GM21390 (cell line): Measurements from ENCODE around the gene PCDH9.

Experiments
- ATAC-seq: cut with Tn5 transposase; IDR thresholded peaks from one replicate; pipeline ENCODE4 v1.9.1; 2021; ENCODE audit not compliant: unreplicated experiment

Gene PCDH9, protein sequence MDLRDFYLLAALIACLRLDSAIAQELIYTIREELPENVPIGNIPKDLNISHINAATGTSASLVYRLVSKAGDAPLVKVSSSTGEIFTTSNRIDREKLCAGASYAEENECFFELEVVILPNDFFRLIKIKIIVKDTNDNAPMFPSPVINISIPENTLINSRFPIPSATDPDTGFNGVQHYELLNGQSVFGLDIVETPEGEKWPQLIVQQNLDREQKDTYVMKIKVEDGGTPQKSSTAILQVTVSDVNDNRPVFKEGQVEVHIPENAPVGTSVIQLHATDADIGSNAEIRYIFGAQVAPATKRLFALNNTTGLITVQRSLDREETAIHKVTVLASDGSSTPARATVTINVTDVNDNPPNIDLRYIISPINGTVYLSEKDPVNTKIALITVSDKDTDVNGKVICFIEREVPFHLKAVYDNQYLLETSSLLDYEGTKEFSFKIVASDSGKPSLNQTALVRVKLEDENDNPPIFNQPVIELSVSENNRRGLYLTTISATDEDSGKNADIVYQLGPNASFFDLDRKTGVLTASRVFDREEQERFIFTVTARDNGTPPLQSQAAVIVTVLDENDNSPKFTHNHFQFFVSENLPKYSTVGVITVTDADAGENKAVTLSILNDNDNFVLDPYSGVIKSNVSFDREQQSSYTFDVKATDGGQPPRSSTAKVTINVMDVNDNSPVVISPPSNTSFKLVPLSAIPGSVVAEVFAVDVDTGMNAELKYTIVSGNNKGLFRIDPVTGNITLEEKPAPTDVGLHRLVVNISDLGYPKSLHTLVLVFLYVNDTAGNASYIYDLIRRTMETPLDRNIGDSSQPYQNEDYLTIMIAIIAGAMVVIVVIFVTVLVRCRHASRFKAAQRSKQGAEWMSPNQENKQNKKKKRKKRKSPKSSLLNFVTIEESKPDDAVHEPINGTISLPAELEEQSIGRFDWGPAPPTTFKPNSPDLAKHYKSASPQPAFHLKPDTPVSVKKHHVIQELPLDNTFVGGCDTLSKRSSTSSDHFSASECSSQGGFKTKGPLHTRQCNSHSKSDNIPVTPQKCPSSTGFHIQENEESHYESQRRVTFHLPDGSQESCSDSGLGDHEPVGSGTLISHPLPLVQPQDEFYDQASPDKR (N-terminal part only)

GRCh38 chr13:67229481-67230403 is at the start of gene PCDH9:
Gene PCDH9, minus strand, starts transcription at chr13:67230336. Its CDS starts 1,896 bp downstream, at chr13:67228440.
- peak; percentile 2 for ATAC-seq

DNA sequence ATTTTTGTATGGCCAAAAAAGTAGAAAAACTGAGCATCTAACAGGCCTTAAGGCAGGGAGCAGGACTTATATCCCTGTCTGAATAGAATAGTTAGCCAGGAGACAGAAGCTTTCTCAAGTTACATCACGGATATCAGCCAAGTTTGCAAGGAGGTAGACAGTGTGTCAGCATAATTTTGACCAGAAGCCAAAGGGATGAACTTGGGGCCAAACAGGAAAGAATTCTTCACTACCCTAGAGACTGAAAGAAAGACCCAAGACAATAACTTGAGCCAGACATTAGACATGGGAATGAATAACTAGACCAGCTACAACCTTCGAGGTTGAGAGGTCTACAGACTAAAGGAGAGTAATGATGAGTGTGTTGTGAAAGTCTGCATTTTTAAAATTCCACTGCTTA is 48.1 kb upstream of the PCDH9 start:
- no peak for ATAC-seq

DNA sequence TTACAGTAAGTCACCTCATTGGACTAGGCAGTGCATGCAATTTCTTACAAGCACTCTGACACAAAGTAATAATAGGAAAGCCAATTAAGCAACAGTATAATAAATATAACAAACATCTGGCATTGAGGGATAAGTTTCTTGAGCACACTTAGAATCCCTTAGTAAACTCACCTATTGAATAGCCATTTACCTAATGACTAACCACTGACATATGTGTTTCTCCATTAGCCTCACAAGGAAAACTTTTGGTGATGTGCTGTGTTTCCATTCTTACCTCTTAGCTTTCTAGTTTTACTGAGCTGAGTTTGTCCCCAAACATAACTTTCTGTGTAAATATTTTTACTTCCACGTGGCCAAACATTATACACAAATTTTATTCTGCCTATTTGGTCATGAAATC is 47.4 kb upstream of the PCDH9 start:
- ATAC-seq = no peak

- ATAC-seq = no peak
Measured at GRCh38 chr13:67275351-67275960, 45.3 kb upstream of the PCDH9 start.

DNA sequence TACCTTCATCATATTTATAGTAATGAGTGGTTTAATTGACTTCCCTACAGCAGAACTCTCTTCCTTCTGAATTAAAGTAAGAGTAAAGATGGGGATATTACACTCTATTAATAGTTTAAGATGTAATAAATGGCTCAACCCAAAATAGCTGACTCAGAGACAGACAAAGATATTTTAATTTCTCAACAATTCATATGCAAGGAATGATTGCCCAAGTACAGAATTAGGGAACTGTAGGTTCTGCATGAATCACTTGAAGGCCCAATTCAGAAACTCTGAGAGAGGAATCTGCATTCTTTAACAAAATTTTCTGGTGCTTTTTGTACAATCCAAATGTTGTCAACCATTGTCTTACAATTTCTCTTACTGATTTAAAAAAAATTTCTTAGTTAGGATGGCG is 42.9 kb upstream of the PCDH9 start:
- ATAC-seq = no peak

- ATAC-seq = no peak
Measured at GRCh38 chr13:67267136-67267535, 37.0 kb upstream of the PCDH9 start.

DNA sequence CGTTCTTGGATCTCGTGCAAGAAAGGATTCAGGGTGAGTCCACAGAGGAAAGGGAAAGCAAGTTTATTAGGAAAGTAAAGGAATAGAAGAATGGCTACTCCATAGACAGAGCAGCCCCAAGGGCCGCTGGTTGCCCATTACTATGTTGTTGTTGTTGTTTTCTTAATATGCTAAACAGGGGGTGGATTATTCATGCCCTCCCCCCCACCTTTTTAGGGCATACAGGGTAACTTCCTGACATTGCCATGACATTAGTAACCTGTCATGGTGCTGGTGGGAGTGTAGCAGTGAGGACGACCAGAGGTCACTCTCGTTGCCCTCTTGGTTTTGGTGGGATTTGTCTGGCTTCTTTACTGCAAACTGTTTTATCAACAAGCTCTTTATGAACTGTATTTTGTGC is 29.1 kb upstream of the PCDH9 start:
- ATAC-seq = no peak

- ATAC-seq = peak; percentile 54
Measured at GRCh38 chr13:67258482-67258881, 28.3 kb upstream of the PCDH9 start.

DNA sequence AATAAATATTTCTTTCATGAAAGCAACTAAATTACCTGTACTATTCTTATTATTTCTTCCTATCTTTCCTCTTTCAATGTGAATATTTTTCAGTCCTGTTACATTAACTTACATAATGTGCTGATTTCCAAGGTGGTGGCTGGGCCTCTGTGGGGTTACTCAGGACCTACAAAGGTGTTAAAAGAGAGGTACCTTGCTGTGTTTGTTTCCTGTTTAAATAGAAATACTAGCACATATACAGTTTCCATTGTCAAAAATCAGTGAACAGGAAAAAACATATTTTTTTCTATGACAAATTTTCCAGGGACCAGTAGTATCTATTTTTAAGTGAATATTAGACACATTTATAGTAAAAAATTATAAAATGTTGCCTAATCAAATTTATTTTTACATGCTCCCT is 8.7 kb upstream of the PCDH9 start:
- ATAC-seq = no peak

GRCh38 chr13:67238277-67238859 is 8.2 kb upstream of the PCDH9 start:
- peak; percentile 76 for ATAC-seq

- ATAC-seq = no peak
Measured at GRCh38 chr13:67235265-67235664, 5.1 kb upstream of the PCDH9 start.

DNA sequence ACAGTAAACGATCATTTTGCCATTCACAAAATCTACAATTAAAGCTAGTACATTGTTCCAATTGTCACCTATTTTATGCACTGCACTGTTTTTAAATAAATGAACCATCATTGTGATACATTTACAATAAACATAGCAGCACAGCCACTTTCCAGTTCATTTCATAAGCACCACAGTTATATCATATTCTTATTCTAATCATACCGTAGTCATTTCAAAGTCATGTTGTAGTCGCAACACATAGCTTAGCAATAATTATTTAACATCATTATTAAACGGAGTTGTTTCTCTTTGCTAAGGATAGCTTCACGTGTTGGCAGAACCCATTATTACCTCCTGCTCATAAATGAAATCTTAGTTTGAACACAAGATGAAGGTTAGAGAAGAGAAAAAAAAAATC is 2.2 kb upstream of the PCDH9 start:
- no peak for ATAC-seq

DNA sequence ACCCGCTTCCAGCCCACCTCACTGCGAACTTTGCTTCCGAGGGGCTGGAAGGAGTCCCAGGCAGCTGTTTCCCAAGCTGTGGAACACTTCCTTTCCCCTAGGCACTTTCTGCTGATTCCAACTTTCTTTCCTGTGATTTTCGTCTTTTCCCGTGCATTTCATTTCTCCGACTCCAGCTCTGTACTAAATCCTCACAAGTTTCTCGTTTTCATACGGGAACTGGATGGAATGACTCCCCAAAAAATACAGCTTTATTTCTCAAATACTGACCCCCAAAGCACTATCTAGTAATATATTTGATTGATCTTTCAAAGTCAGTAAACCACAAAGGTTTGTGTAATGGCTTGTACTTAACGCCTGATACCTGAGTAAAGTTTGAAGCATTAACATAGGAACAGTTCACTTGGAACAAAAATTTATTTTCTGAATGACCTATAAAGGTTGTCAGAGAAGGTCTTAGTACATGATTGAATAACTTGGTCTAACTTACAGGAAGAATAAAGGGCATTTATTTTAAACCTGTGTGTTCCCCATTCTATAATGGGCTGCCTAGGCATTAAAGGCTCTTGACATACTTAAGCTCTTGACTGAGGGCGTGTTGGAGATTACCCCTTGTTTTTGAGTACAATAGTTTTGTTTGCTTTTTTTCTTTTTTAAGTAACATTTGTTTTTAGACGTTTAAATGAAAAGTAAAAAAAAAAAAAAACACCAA is 1.3 kb upstream of the PCDH9 start:
- no peak for ATAC-seq

DNA sequence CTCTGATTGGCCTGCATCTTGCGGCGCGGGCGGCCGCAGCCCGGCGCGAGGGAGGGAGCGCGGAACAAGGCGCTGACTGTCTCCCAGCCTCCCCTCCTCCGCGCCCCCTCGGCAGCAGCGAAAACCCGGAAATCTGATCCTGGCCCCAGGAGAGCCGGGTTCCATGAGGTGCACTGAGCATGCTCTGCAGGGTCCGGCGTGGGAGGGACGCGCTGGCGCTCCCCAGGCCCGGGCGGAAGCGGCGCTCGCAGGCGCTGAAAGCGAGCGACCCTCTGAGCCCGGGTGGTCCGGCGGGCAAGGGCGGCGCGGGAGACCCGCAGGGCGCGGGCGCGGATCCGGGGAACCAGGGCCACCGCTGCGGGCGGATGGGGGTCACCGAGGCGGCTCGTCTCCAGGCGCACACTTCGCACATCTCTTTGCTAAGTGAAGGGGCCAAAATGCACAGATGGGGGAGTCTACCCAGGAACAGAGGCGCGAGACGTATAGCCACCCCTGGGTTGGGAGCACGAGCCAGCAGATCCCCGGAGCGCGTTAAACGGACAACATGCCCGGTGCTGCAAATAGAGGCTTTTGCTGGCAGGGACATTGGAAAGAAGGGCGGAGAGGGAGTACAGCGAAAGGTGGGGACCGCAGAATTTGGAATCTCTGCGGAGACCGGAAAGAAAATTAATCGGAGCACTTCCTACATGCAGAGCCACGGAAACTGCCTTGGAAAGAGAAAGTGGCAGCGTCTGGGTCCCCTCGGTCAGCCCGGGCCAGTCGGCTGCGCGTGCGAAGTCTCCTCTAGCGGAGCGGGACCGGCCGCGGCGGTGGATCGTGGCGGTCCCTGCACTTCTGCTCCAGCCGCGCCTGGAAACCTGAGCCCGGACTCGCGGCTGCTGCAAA is 510 bp upstream of the PCDH9 start:
- ATAC-seq = peak; percentile 98

- ATAC-seq = no peak
Measured at GRCh38 chr13:67228916-67229315, 1.2 kb downstream of the PCDH9 start.

- no peak for ATAC-seq
Measured at GRCh38 chr13:67228031-67228430, 2.1 kb downstream of the PCDH9 start.

GRCh38 chr13:67227131-67227983 is 2.8 kb downstream of the PCDH9 start:
- ATAC-seq = no peak
